Renal cortical epithelial cell (primary cell): Measurements from ENCODE around the gene BSCL2. TPM values are rescaled to one million over a fixed set of nuclear protein-coding genes. Genes with fewer than 3 reads are reported as not detected.
"Not testable (repeated sequence)": the region's sequence is repeated elsewhere in the genome, so short reads cannot be mapped to it uniquely, and the experiment has no call there.

Source experiments
- DNase-seq: peaks from one replicate; pipeline ENCODE4 v3.0.0-alpha.2; 2011; ENCODE audit warnings: low read depth
- total RNA-seq: library from RNA; depleted of rRNA; stranded (reverse); fragments of >200 nt; gene quantifications from 2 replicates; pipeline ENCODE4 v1.2.3, GENCODE V29; 2014

The BSCL2 gene
- total RNA-seq, 1 donor from 2014 or later: 50.4 TPM

- DNase-seq: peak; percentile 34
Measured at GRCh38 chr11:62688491-62688890, 18.7 kb downstream of the BSCL2 start.

- DNase-seq: no peak
Measured at GRCh38 chr11:62687508-62688396, 19.5 kb downstream of the BSCL2 start.

GRCh38 chr11:62682518-62682917 is 24.7 kb downstream of the BSCL2 start:
- no peak for DNase-seq

- DNase-seq: peak; percentile 82
Measured at GRCh38 chr11:62680825-62681240, 26.4 kb downstream of the BSCL2 start.

- peak; percentile 75 for DNase-seq
Measured at GRCh38 chr11:62678770-62679696, 28.2 kb downstream of the BSCL2 start, which contains the start of gene UBXN1. UBXN1 (minus strand) TSS chr11:62679073; CDS start chr11:62678923, 150 bp downstream.

GRCh38 chr11:62678433-62678769 is 28.8 kb downstream of the BSCL2 start:
- DNase-seq: no peak

- DNase-seq: no peak
Measured at GRCh38 chr11:62677714-62678113, 29.5 kb downstream of the BSCL2 start.

- DNase-seq: no peak
Measured at GRCh38 chr11:62677156-62677555, 30.1 kb downstream of the BSCL2 start.

GRCh38 chr11:62676698-62677097 is 30.5 kb downstream of the BSCL2 start:
- DNase-seq: no peak

GRCh38 chr11:62675415-62675814 is 31.8 kb downstream of the BSCL2 start:
- not testable (repeated sequence) for DNase-seq

- DNase-seq: no peak
Measured at GRCh38 chr11:62673196-62673525, 34.1 kb downstream of the BSCL2 start.

- peak; percentile 75 for DNase-seq
Measured at GRCh38 chr11:62671608-62672389, 35.4 kb downstream of the BSCL2 start, which contains the start of the genes LBHD1 and UQCC3. LBHD1 (minus strand) TSS chr11:62672267; CDS start chr11:62670031, 2,236 bp downstream. UQCC3 (plus strand) TSS chr11:62671673; CDS start chr11:62671746, 73 bp downstream.

- DNase-seq: peak; percentile 33
Measured at GRCh38 chr11:62671236-62671607, 36.0 kb downstream of the BSCL2 start.

- no peak for DNase-seq
Measured at GRCh38 chr11:62669420-62670161, 37.6 kb downstream of the BSCL2 start.

GRCh38 chr11:62667460-62667859 is 39.8 kb downstream of the BSCL2 start:
- DNase-seq: no peak

GRCh38 chr11:62666259-62666926 is 40.8 kb downstream of the BSCL2 start:
- no peak for DNase-seq

GRCh38 chr11:62665599-62666258 is 41.5 kb downstream of the BSCL2 start:
- DNase-seq: peak; percentile 48

GRCh38 chr11:62665075-62665598 is 42.1 kb downstream of the BSCL2 start, which contains the start of the genes C11orf98 and CSKMT:
C11orf98 (minus strand) TSS chr11:62665210; CDS start chr11:62665169, 41 bp downstream.
CSKMT (plus strand) TSS chr11:62665312; CDS start chr11:62665880, 568 bp downstream.
- DNase-seq: peak; percentile 74

- peak; percentile 71 for DNase-seq
Measured at GRCh38 chr11:62664405-62665074, 42.7 kb downstream of the BSCL2 start.
